Measurements from ENCODE around the gene PCCB. TPM values are rescaled to one million over a fixed set of nuclear protein-coding genes. Genes with fewer than 3 reads are reported as not detected.

Gene PCCB
- total RNA-seq, 2 donors from 2014 or later, result 54.9 to 65.1 TPM

GRCh38 chr3:136311261-136311660 lies 61.1 kb downstream of the PCCB start:
- Histone ChIP-seq H3K4me1 (ENCODE audit: control insufficient read depth, insufficient read depth, low read length) (no peaks in the 10 kb centered on the region), H3K27ac (ENCODE audit: low read depth, low read length) (no peak overlapping the region), H3K36me3 (ENCODE audit: control insufficient read depth, insufficient read depth, low read length) (peaks cover 5% of the 10 kb centered on the region), H3K9ac (ENCODE audit: extremely low read depth, low read length, poor library complexity, severe bottlenecking) (no peak overlapping the region), H3K27me3 (ENCODE audit: control insufficient read depth, insufficient read depth, low read length, poor library complexity, severe bottlenecking) (no peaks in the 10 kb centered on the region), H3K4me3 (ENCODE audit: low read length) (no peak overlapping the region), H3K9me3 (ENCODE audit: control insufficient read depth, low read length) (no peaks in the 10 kb centered on the region)
- Mint-ChIP-seq H3K9me3 (peaks cover 3% of the 10 kb centered on the region), H3K27me3 (ENCODE audit: insufficient read depth) (no peaks in the 10 kb centered on the region), H3K27ac (no peak overlapping the region), H3K4me1 (no peaks in the 10 kb centered on the region), H3K36me3 (ENCODE audit: low read depth) (peaks cover 37% of the 10 kb centered on the region), H3K4me3 (no peak overlapping the region)
- 87 to 100% methylated on average over 2 of the region's 2 CpGs for WGBS, 2 experiments (ENCODE audit: insufficient coverage in 1 of 2, insufficient read length in 1 of 2)
- no peak for DNase-seq
- no peak for TF ChIP-seq CTCF (conservative IDR thresholded peaks at IDR 0.05)

GRCh38 chr3:136311968-136312367 lies 61.8 kb downstream of the PCCB start:
- Histone ChIP-seq H3K4me1 (ENCODE audit: control insufficient read depth, insufficient read depth, low read length) (no peaks in the 10 kb centered on the region), H3K4me3 (ENCODE audit: low read length) (no peak overlapping the region), H3K27ac (ENCODE audit: low read depth, low read length) (no peak overlapping the region), H3K9ac (ENCODE audit: extremely low read depth, low read length, poor library complexity, severe bottlenecking) (no peak overlapping the region), H3K27me3 (ENCODE audit: control insufficient read depth, insufficient read depth, low read length, poor library complexity, severe bottlenecking) (no peaks in the 10 kb centered on the region), H3K36me3 (ENCODE audit: control insufficient read depth, insufficient read depth, low read length) (peaks cover 5% of the 10 kb centered on the region), H3K9me3 (ENCODE audit: control insufficient read depth, low read length) (no peaks in the 10 kb centered on the region)
- Mint-ChIP-seq H3K27ac (no peak overlapping the region), H3K4me3 (no peak overlapping the region), H3K27me3 (ENCODE audit: insufficient read depth) (no peaks in the 10 kb centered on the region), H3K9me3 (no peaks in the 10 kb centered on the region), H3K4me1 (no peaks in the 10 kb centered on the region), H3K36me3 (ENCODE audit: low read depth) (peaks cover 38% of the 10 kb centered on the region)
- no peak for TF ChIP-seq CTCF (conservative IDR thresholded peaks at IDR 0.05)
- DNase-seq, result no peak
- 98 to 100% methylated on average over 4 to 5 of the region's 5 CpGs for WGBS, 2 experiments (ENCODE audit: insufficient coverage in 1 of 2, insufficient read length in 1 of 2)

- Histone ChIP-seq H3K36me3 (ENCODE audit: control insufficient read depth, insufficient read depth, low read length) (peaks cover 35% of the 10 kb centered on the region), H3K9ac (ENCODE audit: extremely low read depth, low read length, poor library complexity, severe bottlenecking) (no peak overlapping the region), H3K27ac (ENCODE audit: low read depth, low read length) (no peak overlapping the region), H3K9me3 (ENCODE audit: control insufficient read depth, low read length) (peaks cover 27% of the 10 kb centered on the region), H3K27me3 (ENCODE audit: control insufficient read depth, insufficient read depth, low read length, poor library complexity, severe bottlenecking) (no peaks in the 10 kb centered on the region), H3K4me3 (ENCODE audit: low read length) (no peak overlapping the region), H3K4me1 (ENCODE audit: control insufficient read depth, insufficient read depth, low read length) (no peaks in the 10 kb centered on the region)
- Mint-ChIP-seq H3K36me3 (ENCODE audit: low read depth) (peaks cover 78% of the 10 kb centered on the region), H3K4me1 (no peaks in the 10 kb centered on the region), H3K27ac (no peak overlapping the region), H3K9me3 (peaks cover 18% of the 10 kb centered on the region), H3K27me3 (ENCODE audit: insufficient read depth) (no peaks in the 10 kb centered on the region), H3K4me3 (no peak overlapping the region)
- DNase-seq, result no peak
- 96 to 100% methylated on average over 2 to 5 of the region's 5 CpGs for WGBS, 2 experiments (ENCODE audit: insufficient coverage in 1 of 2, insufficient read length in 1 of 2)
- TF ChIP-seq CTCF (conservative IDR thresholded peaks at IDR 0.05), result no peak
Observed at GRCh38 chr3:136326316-136326715, 76.2 kb downstream of the PCCB start.

All from endodermal cell (in vitro differentiated cells).